SU-DHL-6 (cell line): Measurements from ENCODE around the gene ASB16.

Source experiments
- CTCF ChIP-seq: fragments of 200-600 bp; sonication (generic); IDR thresholded peaks from one replicate; pipeline ENCODE4 v1.5.1; 2017; ENCODE audit warnings: antibody characterized with exemption, mild to moderate bottlenecking, low read length, moderate library complexity; ENCODE audit not compliant: insufficient read depth, poor library complexity, severe bottlenecking
- EZH2phosphoT487 ChIP-seq: fragments of 200-600 bp; sonication (generic), shearing (Covaris generic); conservative IDR thresholded peaks from 2 replicates; pipeline ENCODE4 v1.6.1; 2018; ENCODE audit warnings: mild to moderate bottlenecking, antibody characterized with exemption, low read length, moderate library complexity, mixed read lengths

GRCh38 chr17:44130693-44131349 is 39.7 kb upstream of the ASB16 start:
- TF ChIP-seq CTCF (no peak), EZH2phosphoT487 (no peak)
